H1 (cell line): ENCODE data around the gene NSFL1C. TPM values are rescaled to one million over a fixed set of nuclear protein-coding genes. Genes with fewer than 3 reads are reported as not detected.

ENCODE experiments used
- CTCF ChIA-PET: fragments of 300-600 bp; sonication (Branson Sonifier 250); formaldehyde crosslinking; loops from one replicate; lab custom pipeline; 2021; ENCODE audit not compliant: partially characterized antibody; lab: Charles Lee
- POLR2A ChIA-PET: fragments of 300-600 bp; sonication (Branson Sonifier 250); formaldehyde crosslinking; loops from one replicate; lab custom pipeline; 2021; ENCODE audit warnings: inconsistent platforms; ENCODE audit not compliant: partially characterized antibody; lab: Charles Lee
- DNase-seq, 2 experiments: peaks; one replicate each; pipeline versions ENCODE4 v3.0.0 to v3.0.0-alpha.2; 2010 to 2022; ENCODE audit warnings: low spot score in 2 of 2, low read depth in 1 of 2, mixed read lengths in 1 of 2
- FAIRE-seq: peaks from 2 replicates; lab custom pipeline; 2011; peaks lifted over from hg19 to GRCh38; lab: Jason Lieb, UNC
- H2AFZ ChIP-seq: 2 replicates; pipeline ENCODE4 v1.8.1; 2012; ENCODE audit warnings: low read length, inconsistent platforms
- H2AK5ac ChIP-seq: 2 replicates; pipeline ENCODE4 v1.6.1; 2013; ENCODE audit warnings: low read depth, low read length
- H2BK120ac ChIP-seq: replicated peaks from 2 replicates; pipeline ENCODE3; 2013; ENCODE audit warnings: low read depth, low read length, inconsistent platforms
- H2BK12ac ChIP-seq: 2 replicates; pipeline ENCODE4 v1.6.1; 2013; ENCODE audit warnings: low read depth, low read length
- H2BK15ac ChIP-seq: 2 replicates; pipeline ENCODE4 v1.6.1; 2013; ENCODE audit warnings: low read length
- H2BK20ac ChIP-seq: 2 replicates; pipeline ENCODE4 v1.6.1; 2013; ENCODE audit warnings: low read length
- H2BK5ac ChIP-seq: 2 replicates; pipeline ENCODE4 v1.6.1; 2013; ENCODE audit warnings: low read depth, low read length
- H3K14ac ChIP-seq: 2 replicates; pipeline ENCODE4 v1.6.1; 2013; ENCODE audit warnings: inconsistent platforms; ENCODE audit not compliant: insufficient read length
- H3K18ac ChIP-seq: 2 replicates; pipeline ENCODE4 v1.6.1; 2013; ENCODE audit warnings: low read length; ENCODE audit errors: extremely low read depth
- H3K23ac ChIP-seq: 2 replicates; pipeline ENCODE4 v1.6.1; 2013; ENCODE audit warnings: inconsistent platforms; ENCODE audit not compliant: insufficient read length
- H3K23me2 ChIP-seq: 2 replicates; pipeline ENCODE4 v1.6.1; 2013; ENCODE audit warnings: low read depth, low read length
- H3K27ac ChIP-seq: 2 replicates; pipeline ENCODE4 v1.6.1; 2011; ENCODE audit warnings: low read depth, low read length, inconsistent platforms
- H3K27me3 ChIP-seq, 4 experiments: replicated peaks in 1 of 4; 1 replicate in 1 of 4; 2 replicates in 3 of 4; pipeline versions ENCODE4 v1.6.1 to v1.8.1; 2011 to 2013; ENCODE audit warnings: low read length in 3 of 4, mild to moderate bottlenecking in 3 of 4, inconsistent platforms in 2 of 4, mixed read lengths in 2 of 4, moderate library complexity in 1 of 4; ENCODE audit not compliant: control insufficient read depth in 3 of 4, insufficient read depth in 3 of 4; ENCODE audit errors: extremely low read depth in 1 of 4
- H3K36me3 ChIP-seq, 4 experiments: 2 replicates each; pipeline versions ENCODE4 v1.6.1 to v1.8.1; 2011 to 2013; ENCODE audit warnings: mild to moderate bottlenecking in 4 of 4, low read length in 3 of 4, moderate library complexity in 2 of 4, control low read depth in 1 of 4, inconsistent platforms in 1 of 4; ENCODE audit not compliant: insufficient read depth in 4 of 4, control insufficient read depth in 2 of 4
- H3K4ac ChIP-seq: replicated peaks from 2 replicates; pipeline ENCODE3; 2013; ENCODE audit warnings: low read length, low read depth, mixed read lengths, inconsistent platforms; ENCODE audit not compliant: insufficient read length
- H3K4me1 ChIP-seq, 4 experiments: replicated peaks in 1 of 4; 1 replicate in 1 of 4; 2 replicates in 3 of 4; pipeline versions ENCODE4 v1.6.1 to v1.8.1; 2011 to 2013; ENCODE audit warnings: low read length in 3 of 4, inconsistent platforms in 2 of 4, mixed read lengths in 1 of 4; ENCODE audit not compliant: insufficient read depth in 4 of 4, control insufficient read depth in 3 of 4
- H3K4me2 ChIP-seq, 2 experiments: 2 replicates each; pipeline versions ENCODE4 v1.6.1 to v1.8.1; 2011 to 2013; ENCODE audit warnings: low read depth in 2 of 2, low read length in 2 of 2, control low read depth in 1 of 2, inconsistent platforms in 1 of 2, mild to moderate bottlenecking in 1 of 2; ENCODE audit not compliant: insufficient read depth in 1 of 2
- H3K4me3 ChIP-seq, 4 experiments: fragments of 200-600, 300-600 bp in 1 of 4; sonication (generic), shearing (Covaris generic), sonication (Bioruptor Twin) in 1 of 4; 2 replicates each; pipeline versions ENCODE4 v1.5.1 to v1.8.1; 2011 to 2016; ENCODE audit warnings: low read length in 4 of 4, low read depth in 3 of 4, control low read depth in 2 of 4, inconsistent platforms in 2 of 4, mild to moderate bottlenecking in 2 of 4, mixed read lengths in 1 of 4, moderate library complexity in 1 of 4; ENCODE audit not compliant: insufficient read depth in 2 of 4; ENCODE audit errors: extremely low read depth in 1 of 4
- H3K56ac ChIP-seq: replicated peaks from 2 replicates; pipeline ENCODE3; 2013; ENCODE audit warnings: low read depth, mild to moderate bottlenecking, mixed read lengths, low read length, inconsistent platforms; ENCODE audit not compliant: insufficient read length
- H3K79me1 ChIP-seq: 2 replicates; pipeline ENCODE4 v1.6.1; 2013; ENCODE audit warnings: low read depth, low read length, control low read depth
- H3K79me2 ChIP-seq, 2 experiments: 2 replicates each; pipeline versions ENCODE4 v1.6.1 to v1.8.1; 2012 to 2013; ENCODE audit warnings: low read length in 2 of 2, mild to moderate bottlenecking in 2 of 2, inconsistent platforms in 1 of 2; ENCODE audit not compliant: insufficient read depth in 2 of 2, control insufficient read depth in 1 of 2
- H3K9ac ChIP-seq, 4 experiments: replicated peaks in 1 of 4; 1 replicate in 1 of 4; 2 replicates in 3 of 4; pipeline versions ENCODE4 v1.6.1 to v1.8.1; 2011 to 2013; ENCODE audit warnings: low read depth in 3 of 4, low read length in 3 of 4, control low read depth in 2 of 4, mild to moderate bottlenecking in 2 of 4, moderate library complexity in 2 of 4, inconsistent platforms in 1 of 4; ENCODE audit errors: extremely low read depth in 1 of 4
- H3K9me3 ChIP-seq, 2 experiments: 2 replicates each; pipeline versions ENCODE4 v1.6.1 to v1.8.1; 2012 to 2013; ENCODE audit warnings: mild to moderate bottlenecking in 2 of 2, moderate library complexity in 2 of 2, control low read depth in 1 of 2, inconsistent platforms in 1 of 2, low read depth in 1 of 2, low read length in 1 of 2, mixed read lengths in 1 of 2; ENCODE audit not compliant: insufficient read depth in 2 of 2
- H4K20me1 ChIP-seq, 2 experiments: replicated peaks in 1 of 2; 2 replicates each; pipeline versions ENCODE3 to v1.8.1; 2011 to 2013; ENCODE audit warnings: inconsistent platforms in 2 of 2, low read length in 2 of 2, mild to moderate bottlenecking in 1 of 2; ENCODE audit not compliant: insufficient read depth in 2 of 2, control insufficient read depth in 1 of 2
- H4K5ac ChIP-seq: 2 replicates; pipeline ENCODE4 v1.6.1; 2013; ENCODE audit warnings: low read length, low read depth, mixed read lengths, inconsistent platforms; ENCODE audit not compliant: insufficient read length
- H4K8ac ChIP-seq: 2 replicates; pipeline ENCODE4 v1.8.0; 2013; ENCODE audit warnings: mild to moderate bottlenecking, moderate library complexity, low read length, inconsistent platforms; ENCODE audit not compliant: insufficient read depth; ENCODE audit errors: extremely low read depth
- H4K91ac ChIP-seq: replicated peaks from 2 replicates; pipeline ENCODE3; 2013; ENCODE audit warnings: low read length, mixed read lengths, inconsistent platforms; ENCODE audit not compliant: insufficient read length
- GTF2F1 ChIP-seq: IDR thresholded peaks from 2 replicates; pipeline ENCODE4 v1.6.1; 2012; ENCODE audit warnings: low read depth, low read length, improper control_type of control experiment, borderline replicate concordance
- HDAC6 ChIP-seq: IDR thresholded peaks from one replicate; pipeline ENCODE4 v1.7.1; 2012; ENCODE audit warnings: low read depth, mild to moderate bottlenecking, inconsistent platforms, low read length, moderate library complexity
- KDM5A ChIP-seq: fragments of 200-600 bp; IDR thresholded peaks from 2 replicates; pipeline ENCODE4 v1.7.1; 2012; ENCODE audit warnings: mild to moderate bottlenecking, low read length, inconsistent platforms, mixed read lengths
- NRF1 ChIP-seq: IDR thresholded peaks from 2 replicates; pipeline ENCODE4 v1.6.1; 2011; ENCODE audit warnings: mild to moderate bottlenecking, low read depth, low read length, improper control_type of control experiment
- RFX5 ChIP-seq: IDR thresholded peaks from 2 replicates; pipeline ENCODE4 v1.6.1; 2011; ENCODE audit warnings: low read depth, low read length, improper control_type of control experiment, borderline replicate concordance
- RXRA ChIP-seq: IDR thresholded peaks from 2 replicates; pipeline ENCODE4 v1.6.1; 2011; ENCODE audit warnings: low read depth, mild to moderate bottlenecking, low read length, moderate library complexity; ENCODE audit not compliant: insufficient read depth
- TCF12 ChIP-seq: IDR thresholded peaks from 2 replicates; pipeline ENCODE4 v1.6.1; 2011; ENCODE audit warnings: low read depth, mild to moderate bottlenecking, low read length
- WGBS, 2 experiments: shearing (Covaris generic) in 1 of 2; methylation state at CpG; one replicate each; pipeline versions ENCODE4 v1.1.6 to v1.1.7; 2013 to 2015; ENCODE audit warnings: low lambda C conversion rate in 2 of 2, mixed read lengths in 2 of 2, inconsistent platforms in 1 of 2, low coverage in 1 of 2, missing lambda C conversion rate in 1 of 2; ENCODE audit not compliant: insufficient replicate concordance in 2 of 2, insufficient coverage in 1 of 2, insufficient read length in 1 of 2; ENCODE audit errors: extremely low coverage in 1 of 2, missing lambda C conversion rate in 1 of 2; 5-methylcytosine and 5-hydroxymethylcytosine counted together
- polyA plus RNA-seq, 7 experiments: library from polyadenylated mRNA; depleted of rRNA in 3 of 7; stranded (reverse) in 5 of 7; unstranded in 2 of 7; fragments of >200 nt in 5 of 7; fragments of 200-250 nt in 2 of 7; gene quantifications; 1 replicate in 5 of 7; 2 replicates in 1 of 7; 4 replicates in 1 of 7; pipeline versions ENCODE4 v1.2.1 to v1.2.3, GENCODE V29; 2011 to 2013; ENCODE audit warnings: missing spikeins in 2 of 7, mixed read lengths in 2 of 7
- total RNA-seq: library from RNA; stranded (reverse); fragmentation: NEBNext Ultra II Directional; extraction: Animal tissue kit (Norgen Biotek cat#: 25700); gene quantifications from 2 replicates; pipeline ENCODE4 v1.2.1, GENCODE V29; 2021
- TF ChIP-seq, protein P1 (sequence below): IDR thresholded peaks from 2 replicates; pipeline ENCODE4 v1.6.1; 2011; ENCODE audit warnings: low read length, improper control_type of control experiment

Gene NSFL1C
- total and polyA plus RNA-seq, 2 of the 8 experiments (the other 6 are each of a cell fraction or from before 2014, with no cell fraction given), result 21.6 to 98.0 TPM

DNA sequence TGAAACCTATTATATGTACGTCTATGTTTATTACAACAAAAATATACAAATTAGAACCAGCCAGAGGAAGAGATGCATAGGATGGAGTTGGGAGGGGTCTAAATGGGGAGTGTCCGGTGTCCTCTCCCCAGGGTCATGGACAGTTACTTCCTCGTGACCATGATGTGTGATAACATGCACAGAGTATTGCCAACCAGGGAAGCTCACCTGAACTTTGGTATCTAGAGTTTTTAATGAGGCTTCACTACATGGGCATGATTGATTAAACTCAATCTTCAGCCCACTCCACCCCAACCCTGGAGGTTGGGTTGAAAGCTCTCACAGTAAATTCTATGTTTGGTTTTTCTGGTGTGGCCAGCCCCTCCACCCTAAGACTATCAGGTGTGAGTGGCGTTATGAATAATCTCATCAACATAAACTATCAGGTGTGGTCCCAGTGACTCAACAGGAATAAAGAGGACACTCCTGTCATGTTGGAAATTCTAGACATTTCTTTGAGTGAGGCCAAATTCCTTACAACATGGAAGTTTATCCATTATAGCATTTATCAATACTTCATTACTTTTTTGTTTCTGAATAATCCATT is 37.4 kb downstream of the NSFL1C start:
- Histone ChIP-seq H3K27me3 (no peaks in the 10 kb centered on the region), H3K9ac (no peak overlapping the region)
- POLR2A ChIA-PET, result no interaction called here

More for the DNA sequence above, 37.4 kb downstream of the NSFL1C start:
- H2BK20ac ChIP-seq, result peak overlapping the region; percentile 72; the same call in 1 of the 2 replicates
- peaks cover 14 to 22% of the 10 kb centered on the region in 2 experiments for H3K9me3 ChIP-seq
- H3K36me3 ChIP-seq, result peaks cover 0 to 10% (median 0%) of the 10 kb centered on the region in 4 experiments; a peak in 2 of 8 replicates
- no peak overlapping the region for H3K23ac ChIP-seq
- no peaks in the 10 kb centered on the region for H3K23me2 ChIP-seq
- H2BK15ac ChIP-seq, result no peak overlapping the region
- CTCF ChIA-PET, result interaction anchor here (1.1 to 1.5 kb wide), 2 partner anchors 9 to 36 kb away, joined by 3 to 7 read pairs; no protein-coding TSS in a partner anchor
- H3K4me3 ChIP-seq, result no peak overlapping the region
- peaks cover 7 to 21% (median 11%) of the 10 kb centered on the region in 4 experiments; a peak in 6 of 7 replicates for H3K4me1 ChIP-seq
- peak overlapping the region; percentile 8 for H4K91ac ChIP-seq
- no peak overlapping the region for H3K4me2 ChIP-seq
- TF ChIP-seq NRF1 (no peak), HDAC6 (no peak), GTF2F1 (no peak), TCF12 (no peak), RXRA (no peak), KDM5A (no peak), RFX5 (no peak)
- TF ChIP-seq, protein P1, sequence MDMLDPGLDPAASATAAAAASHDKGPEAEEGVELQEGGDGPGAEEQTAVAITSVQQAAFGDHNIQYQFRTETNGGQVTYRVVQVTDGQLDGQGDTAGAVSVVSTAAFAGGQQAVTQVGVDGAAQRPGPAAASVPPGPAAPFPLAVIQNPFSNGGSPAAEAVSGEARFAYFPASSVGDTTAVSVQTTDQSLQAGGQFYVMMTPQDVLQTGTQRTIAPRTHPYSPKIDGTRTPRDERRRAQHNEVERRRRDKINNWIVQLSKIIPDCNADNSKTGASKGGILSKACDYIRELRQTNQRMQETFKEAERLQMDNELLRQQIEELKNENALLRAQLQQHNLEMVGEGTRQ, result no peak
- H3K4ac ChIP-seq, result no peak overlapping the region
- no peak overlapping the region for H3K56ac ChIP-seq
- H2AFZ ChIP-seq, result no peak overlapping the region
- no peak overlapping the region for H2BK5ac ChIP-seq
- WGBS, 2 experiments, result 95% methylated on average over 4 of the region's 4 CpGs; no CpG with 5 or more reads in 1 of the 2 experiments
- H3K14ac ChIP-seq, result no peak overlapping the region
- no peak overlapping the region for H3K27ac ChIP-seq
- no peaks in the 10 kb centered on the region for H3K79me1 ChIP-seq
- H4K8ac ChIP-seq, result no peak overlapping the region
- no peak overlapping the region for H4K5ac ChIP-seq
- no peaks in the 10 kb centered on the region for H4K20me1 ChIP-seq
- H2BK120ac ChIP-seq, result peak overlapping the region; percentile 36
- DNase-seq (no peak), FAIRE-seq (no peak)
- no peak overlapping the region for H2AK5ac ChIP-seq
- H3K18ac ChIP-seq, result no peak overlapping the region
- H2BK12ac ChIP-seq, result 0 out of 2 replicates have a peak overlapping the region, but pooled peaks have one; percentile 6
- H3K79me2 ChIP-seq, result no peaks in the 10 kb centered on the region
